GM10847 (cell line): ENCODE results near the gene AKR1B1.

Experiments
- POLR2A ChIP-seq: IDR thresholded peaks from 2 replicates; pipeline ENCODE4 v1.6.1; 2011; ENCODE audit not compliant: insufficient read length; ENCODE audit errors: extremely low read depth

The AKR1B1 gene

DNA sequence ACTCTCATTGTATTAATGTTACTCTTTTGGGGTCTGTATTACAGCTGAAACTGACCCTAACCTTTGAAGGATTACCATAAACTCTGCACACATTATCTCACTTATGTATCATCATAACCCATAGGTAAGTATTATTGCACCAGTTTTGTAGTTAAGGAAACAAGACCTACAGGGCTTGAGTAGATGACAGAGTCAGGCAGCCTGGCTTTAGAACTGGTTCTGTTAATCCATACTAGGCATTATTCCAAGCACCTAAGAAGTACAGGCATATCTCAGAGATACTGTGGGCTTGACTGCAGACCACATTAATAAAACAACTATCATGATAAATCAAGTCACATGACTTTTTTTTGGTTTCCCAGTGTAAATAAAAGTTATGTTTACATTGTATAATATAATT lies 17.1 kb upstream of the AKR1B1 start:
- no peak for TF ChIP-seq POLR2A

DNA sequence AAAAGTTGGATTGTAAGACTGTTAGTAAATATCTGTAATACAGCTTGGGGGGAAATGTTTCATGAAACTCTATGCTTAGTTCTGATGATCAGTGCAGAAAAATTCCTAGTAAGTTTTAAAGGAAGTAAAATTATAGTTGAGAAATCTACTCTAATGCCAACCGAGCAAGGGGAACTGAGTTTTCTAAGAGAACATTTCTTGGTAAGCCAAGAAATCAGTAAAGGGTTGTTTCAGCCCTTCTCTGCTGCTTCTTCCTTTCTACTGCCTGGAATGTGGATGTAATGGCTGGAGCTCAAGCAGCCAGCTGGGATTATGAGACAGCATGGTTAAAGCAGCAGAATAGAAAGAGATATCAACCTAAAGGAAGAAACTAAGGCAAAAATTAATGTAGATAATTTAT lies 15.9 kb upstream of the AKR1B1 start:
- TF ChIP-seq POLR2A: no peak

DNA sequence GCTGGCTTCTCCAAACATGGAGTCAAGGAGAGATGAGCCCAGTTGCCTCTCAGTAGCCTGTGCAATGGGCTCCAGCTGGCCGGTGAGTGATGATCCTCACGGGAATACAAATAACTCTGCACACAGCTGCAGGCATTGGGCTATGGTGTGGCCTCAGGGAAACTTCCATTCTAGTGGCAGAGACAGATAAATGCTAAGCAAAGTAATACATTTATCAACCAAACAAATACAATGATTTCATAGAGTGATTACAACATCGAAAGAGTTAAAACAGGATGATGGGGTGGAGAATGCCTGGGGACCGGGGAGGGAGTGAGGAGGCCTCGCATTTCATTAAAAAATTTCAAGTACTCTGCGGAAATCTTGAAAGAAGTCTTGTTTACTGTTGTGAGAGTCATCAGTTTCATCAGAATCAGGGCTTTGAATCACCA lies 15.0 kb upstream of the AKR1B1 start:
- TF ChIP-seq POLR2A: no peak

DNA sequence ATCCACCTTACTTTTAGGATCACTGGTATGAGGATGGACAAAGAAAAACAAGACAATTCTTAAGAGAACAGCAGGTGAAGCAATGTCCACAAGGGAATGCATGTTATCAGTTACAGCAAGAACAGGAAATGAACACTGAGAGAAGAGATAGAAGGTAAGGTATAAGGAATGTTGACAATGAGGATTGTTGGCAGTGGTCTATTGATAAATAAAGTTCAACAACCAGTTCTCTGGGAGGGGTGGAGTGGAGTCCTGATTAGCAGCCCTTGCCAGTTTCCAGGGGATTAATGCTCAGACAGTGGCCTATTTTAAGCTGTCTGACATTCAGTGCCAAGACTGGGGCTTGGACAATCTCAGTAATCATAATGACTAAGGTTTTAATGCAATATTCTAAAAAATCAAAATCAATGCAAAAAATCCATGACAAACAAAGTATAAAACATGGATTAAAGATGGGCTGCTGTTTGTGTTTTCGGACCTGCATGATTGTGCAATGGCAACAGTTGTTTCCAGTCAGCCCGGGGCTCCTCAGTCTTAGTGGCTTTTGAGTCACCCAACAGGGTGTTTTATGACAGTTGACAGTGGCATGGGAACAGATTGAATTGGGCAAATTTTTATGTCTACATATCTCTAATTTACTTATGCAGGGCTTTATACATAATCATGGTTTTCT lies 13.8 kb upstream of the AKR1B1 start:
- no peak for TF ChIP-seq POLR2A

DNA sequence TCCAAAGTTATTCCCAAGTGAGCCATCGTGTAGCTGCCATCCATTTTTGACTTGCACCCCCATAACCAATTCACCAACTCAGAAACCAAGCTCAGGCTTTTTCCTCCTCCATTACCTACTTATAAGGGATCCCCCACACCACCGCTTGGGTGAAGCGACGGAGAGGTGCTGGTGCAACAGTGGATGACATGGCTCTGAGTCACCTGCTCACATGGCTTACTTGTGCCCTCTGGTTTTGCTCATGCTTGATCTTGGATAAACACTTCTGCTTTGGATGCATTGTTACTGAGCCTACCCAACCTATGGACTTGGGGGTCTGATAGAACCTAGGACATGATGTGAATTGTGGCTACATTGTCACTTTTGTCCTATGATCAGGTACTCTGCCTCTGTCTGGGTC lies 12.0 kb upstream of the AKR1B1 start:
- TF ChIP-seq POLR2A: no peak

DNA sequence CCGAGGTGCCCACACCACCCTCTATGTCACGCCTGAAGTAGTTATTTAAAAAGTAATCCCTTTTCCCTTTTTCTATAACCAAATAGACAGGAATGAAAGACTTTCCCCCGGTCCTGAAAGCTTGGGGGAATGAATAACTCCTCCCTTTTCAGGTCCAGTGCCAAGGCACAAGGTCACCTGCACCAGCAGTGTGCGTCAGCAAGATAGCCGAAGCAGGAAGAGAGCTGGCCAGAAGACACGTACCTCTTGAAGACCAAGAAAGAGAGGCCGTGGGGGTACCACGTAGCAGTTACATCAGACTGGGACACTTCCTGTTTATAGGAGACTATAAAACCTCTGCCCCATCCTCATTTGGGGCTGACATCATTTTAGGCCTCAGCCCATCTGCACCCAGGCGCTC lies 10.7 kb upstream of the AKR1B1 start:
- no peak for TF ChIP-seq POLR2A

DNA sequence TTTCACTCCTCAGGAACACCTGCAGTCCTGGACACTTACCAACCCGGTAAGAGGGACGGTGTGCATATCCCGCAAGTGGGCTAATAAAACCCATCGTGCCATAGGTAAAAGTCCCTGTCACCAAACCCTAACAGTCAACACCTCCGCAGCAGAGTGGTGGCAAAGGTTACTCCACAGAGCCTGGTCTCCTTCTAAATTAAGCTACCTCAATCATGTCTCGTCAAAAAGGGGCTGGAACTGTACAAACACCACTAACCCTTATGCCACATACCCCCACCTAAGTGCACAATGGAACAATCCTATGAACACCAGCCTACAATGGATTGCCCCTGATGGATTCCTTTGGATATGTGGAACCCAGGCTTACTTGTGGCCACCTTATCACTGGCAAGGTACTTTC lies 9.6 kb upstream of the AKR1B1 start:
- no peak for TF ChIP-seq POLR2A

DNA sequence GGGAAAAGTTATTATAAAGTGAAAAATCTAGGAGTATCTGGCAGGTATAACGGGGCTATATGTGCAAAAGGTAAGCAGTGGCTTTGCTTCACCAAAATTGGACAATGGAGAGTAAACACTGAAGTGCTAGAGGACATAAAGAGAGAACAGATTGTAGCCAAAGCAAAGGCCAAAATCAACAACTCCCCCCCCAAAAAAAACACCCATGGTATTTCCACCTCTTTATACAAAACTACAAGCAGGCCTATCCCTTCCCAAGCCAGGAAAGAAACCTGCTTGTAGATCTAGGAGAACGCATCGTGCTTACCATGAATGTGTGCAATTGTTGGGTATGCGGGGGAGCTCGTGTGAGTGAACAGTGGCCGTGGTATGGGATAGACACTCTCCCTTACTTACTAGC lies 9.2 kb upstream of the AKR1B1 start:
- TF ChIP-seq POLR2A: no peak

DNA sequence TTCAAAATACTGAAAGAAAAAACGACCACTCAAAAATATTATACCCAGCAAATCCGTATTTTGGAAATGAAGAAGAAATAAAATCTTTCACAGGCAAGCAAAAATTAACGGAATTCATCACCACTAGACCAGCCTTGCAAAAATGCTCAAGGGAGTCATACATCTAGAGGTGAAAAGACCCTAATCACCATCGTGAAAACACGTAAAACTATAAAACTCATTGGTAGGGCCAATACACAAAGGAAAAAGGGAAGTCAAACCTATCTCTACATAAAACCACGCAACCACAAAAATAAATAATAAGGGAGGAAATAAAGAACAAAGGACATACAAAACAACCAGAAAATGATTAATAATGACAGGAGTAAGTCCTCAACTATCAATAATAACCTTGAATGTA lies 6.6 kb upstream of the AKR1B1 start:
- no peak for TF ChIP-seq POLR2A

DNA sequence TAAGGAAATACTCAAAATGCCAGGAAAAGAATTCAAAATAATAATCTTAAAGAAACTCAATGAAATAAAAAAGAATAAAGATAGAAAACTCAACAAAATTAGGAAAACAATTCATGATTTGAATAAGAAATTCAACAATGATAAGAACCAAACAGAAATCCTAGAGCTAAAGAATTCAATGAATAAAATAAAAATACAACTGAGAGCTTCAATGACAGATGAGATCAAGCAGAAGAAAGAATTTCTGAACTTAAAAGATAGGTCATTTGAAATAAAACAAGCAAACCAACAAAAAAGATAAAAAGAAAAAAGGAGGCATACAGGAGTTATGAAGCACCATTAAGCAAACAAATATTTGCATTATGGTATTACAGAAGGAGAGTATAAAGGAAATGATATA lies 5.6 kb upstream of the AKR1B1 start:
- no peak for TF ChIP-seq POLR2A

DNA sequence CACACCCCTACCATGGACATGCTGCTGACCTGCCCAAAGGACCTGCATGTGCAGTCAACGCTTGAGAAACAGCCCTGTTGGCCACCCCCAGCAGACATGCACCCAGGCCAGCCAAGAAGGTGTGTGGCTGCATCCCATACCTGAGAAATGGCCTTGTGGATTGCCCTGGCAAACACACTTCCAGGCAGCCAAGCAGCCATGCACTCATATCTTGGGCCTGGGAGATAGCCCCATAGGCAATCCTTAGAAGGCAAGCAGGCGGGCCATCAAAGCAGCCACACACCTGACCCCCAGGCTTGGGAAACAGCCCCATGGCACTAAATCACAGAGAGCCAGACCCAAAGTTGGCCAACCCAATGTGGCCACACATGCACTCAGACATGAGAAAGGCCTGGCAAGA lies 4.9 kb upstream of the AKR1B1 start:
- no peak for TF ChIP-seq POLR2A

DNA sequence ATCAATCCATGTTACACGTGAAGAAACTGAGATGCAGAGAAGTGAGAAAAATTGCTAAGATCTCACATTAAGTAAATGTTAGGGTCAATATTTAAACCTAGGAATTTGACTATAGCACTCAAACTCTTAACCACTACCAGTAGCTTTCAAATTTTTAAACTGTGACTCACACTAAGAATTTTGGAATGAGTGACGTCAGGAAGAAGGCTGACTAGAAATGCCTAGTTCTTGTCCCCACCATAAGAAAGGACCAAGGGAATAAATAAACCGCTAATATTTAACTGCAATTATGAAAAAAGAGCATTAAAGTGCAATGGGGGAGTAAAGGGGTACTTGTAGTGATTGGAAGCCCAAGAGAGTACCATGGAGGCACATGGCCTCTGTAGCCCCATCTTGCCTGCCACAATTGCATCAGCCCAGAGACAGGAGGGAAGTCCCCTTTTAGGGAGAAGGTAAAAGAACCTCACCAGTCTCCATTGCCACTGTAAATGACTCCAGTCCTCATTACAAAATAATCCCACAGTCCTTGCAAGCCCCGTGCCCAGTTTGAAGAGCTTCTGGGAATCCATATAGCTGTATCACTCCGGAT lies 3.5 kb upstream of the AKR1B1 start:
- no peak for TF ChIP-seq POLR2A

DNA sequence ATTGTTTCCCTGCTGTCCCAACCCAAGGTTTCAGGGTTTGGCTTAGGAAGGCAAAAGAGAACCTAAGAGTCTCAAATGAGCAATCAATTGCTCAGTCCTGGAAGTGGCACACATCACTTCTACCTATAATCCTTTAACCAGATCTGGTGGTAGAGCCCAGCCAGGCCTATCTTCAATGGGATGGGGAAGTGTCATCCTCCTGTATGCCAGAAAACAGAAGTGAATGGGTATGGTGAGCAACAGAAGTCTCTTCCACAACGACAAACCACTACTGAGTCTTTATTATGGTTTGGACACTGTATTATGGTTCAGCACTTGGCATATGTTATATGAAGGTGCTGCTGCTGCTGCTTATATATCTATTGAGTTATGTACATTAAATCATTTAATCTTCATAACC lies 3.0 kb upstream of the AKR1B1 start:
- TF ChIP-seq POLR2A: no peak

DNA sequence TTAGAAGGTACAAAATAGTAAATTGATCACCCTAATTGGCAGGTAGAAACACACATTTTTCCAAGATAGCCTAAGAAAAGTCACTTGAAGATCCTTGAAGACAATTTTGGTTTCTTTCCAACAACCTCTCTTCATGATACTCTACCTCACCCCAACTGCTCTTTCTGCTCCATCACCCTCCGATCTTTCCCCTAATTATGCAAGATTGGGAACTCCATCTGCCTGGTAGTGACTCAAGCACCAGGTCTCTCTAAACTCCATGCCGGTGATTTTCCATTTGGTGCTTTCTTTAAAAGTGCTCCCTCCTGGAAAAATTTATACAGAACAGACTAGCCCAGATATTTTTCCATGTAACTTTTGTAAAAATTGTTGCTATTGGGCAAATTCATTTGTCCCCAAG lies 1.1 kb upstream of the AKR1B1 start:
- TF ChIP-seq POLR2A: no peak

DNA sequence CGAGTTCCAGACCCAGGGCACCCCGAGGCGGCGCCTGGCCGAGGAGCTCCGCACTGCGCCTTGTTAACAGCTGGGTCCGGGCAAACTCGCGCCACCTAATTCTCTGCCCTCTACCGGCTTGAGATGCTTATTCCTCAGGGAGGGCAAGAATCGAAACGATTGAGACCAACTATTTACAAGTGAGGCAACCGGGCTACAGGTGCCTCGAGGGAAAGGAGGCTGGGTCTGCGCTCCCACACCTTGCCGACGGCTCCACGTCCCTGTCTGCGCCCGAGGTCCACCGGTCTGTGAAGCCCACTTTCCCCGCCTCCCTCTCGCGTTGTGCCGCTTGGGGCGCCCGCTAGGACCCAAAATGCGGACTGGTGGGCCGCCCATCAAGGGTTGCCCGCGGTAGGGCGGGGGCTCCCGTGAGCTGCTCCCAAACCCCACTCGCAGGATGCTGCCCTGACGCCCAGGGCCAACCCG lies 527 bp downstream of the AKR1B1 start:
- TF ChIP-seq POLR2A: peak; percentile 16

DNA sequence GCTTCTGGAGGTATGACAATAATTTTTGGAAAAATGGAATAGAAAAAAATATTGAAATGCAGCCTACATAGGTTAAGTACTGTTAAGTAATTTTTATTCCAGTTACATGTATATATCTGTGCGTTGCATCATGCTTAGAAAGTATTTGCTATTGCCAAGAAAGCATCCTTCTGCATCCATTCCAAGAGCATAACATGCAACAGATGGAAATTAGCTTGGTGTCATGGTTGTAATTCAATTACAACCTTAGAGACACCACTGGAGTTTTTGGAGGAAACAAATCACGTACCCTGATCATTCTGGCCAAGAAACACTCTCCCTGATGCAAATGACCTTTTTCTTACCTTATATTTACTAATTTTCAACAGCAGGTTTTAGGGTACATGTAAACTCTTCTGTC lies 1.7 kb downstream of the AKR1B1 start:
- TF ChIP-seq POLR2A: no peak

DNA sequence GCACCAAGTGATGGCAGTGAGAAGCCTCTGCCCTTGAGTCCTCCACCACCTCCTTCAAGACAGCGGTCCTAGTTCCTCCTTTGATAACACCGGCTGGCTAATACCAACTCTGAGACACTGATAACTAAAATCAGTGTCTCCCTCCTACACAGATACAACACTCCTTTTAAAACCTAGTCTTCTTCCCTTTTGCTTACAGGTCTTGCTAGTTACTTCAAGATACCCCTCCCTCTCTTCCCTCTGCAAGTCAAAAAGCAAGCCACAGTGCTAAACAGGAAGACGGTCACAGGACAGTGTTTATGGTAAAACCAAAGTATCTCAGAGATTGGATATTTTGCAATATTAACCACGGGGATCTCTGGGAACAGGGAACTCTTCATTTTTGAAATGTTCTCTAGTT lies 4.6 kb downstream of the AKR1B1 start:
- no peak for TF ChIP-seq POLR2A
